IMR-90 (cell line): ENCODE results near the gene SYTL2. TPM values are rescaled to one million over a fixed set of nuclear protein-coding genes. Genes with fewer than 3 reads are reported as not detected.
A peak's percentile ranks its signal among the peaks of the same experiment; 100 is the strongest.

Experiments
- ATAC-seq: fragments of 200-7000 bp; cut with Tn5 transposase; 2 replicates; pipeline ENCODE4 v1.9.1; 2020; ENCODE audit warnings: low read depth, mild to moderate bottlenecking, moderate library complexity
- BruUV-seq: library from RNA; stranded (reverse); fragments of 400-500 nt; replicated peaks from 2 replicates; lab custom pipeline; 2021; lab: Mats Ljungman, UMichigan
- CTCF ChIA-PET: fragments of 300-600 bp; formaldehyde crosslinking; extraction: SDS; loops from one replicate; lab custom pipeline; 2021; ENCODE audit warnings: antibody characterized with exemption; lab: Yijun Ruan, JAX
- POLR2A ChIA-PET: fragments of 300-600 bp; sonication (Branson Sonifier 250); formaldehyde crosslinking; loops from one replicate; lab custom pipeline; 2022; ENCODE audit warnings: antibody characterized with exemption; ENCODE audit not compliant: unreplicated experiment; lab: Charles Lee
- DNase-seq: peaks from one replicate; pipeline ENCODE4 v3.0.0; 2013
- H2AFZ ChIP-seq: replicated peaks from 2 replicates; pipeline ENCODE3; 2013; ENCODE audit warnings: low read length, mild to moderate bottlenecking; ENCODE audit not compliant: poor library complexity
- H2AK5ac ChIP-seq: 2 replicates; pipeline ENCODE4 v1.6.1; 2013; ENCODE audit warnings: low read depth, low read length, inconsistent platforms
- H2AK9ac ChIP-seq: replicated peaks from 2 replicates; pipeline ENCODE3; 2013; ENCODE audit warnings: mild to moderate bottlenecking, low read depth, low read length, moderate library complexity; ENCODE audit not compliant: poor library complexity
- H2BK120ac ChIP-seq: 2 replicates; pipeline ENCODE4 v1.6.1; 2013; ENCODE audit warnings: low read depth, low read length, inconsistent platforms
- H2BK15ac ChIP-seq: 3 replicates; pipeline ENCODE4 v1.6.1; 2013; ENCODE audit warnings: low read depth, low read length, inconsistent platforms
- H2BK20ac ChIP-seq: 2 replicates; pipeline ENCODE4 v1.6.1; 2013; ENCODE audit warnings: low read depth, mild to moderate bottlenecking, inconsistent platforms, low read length, moderate library complexity
- H2BK5ac ChIP-seq: 2 replicates; pipeline ENCODE4 v1.6.1; 2013; ENCODE audit warnings: mild to moderate bottlenecking, low read depth, low read length, inconsistent platforms; ENCODE audit not compliant: poor library complexity, severe bottlenecking
- H3K14ac ChIP-seq: replicated peaks from 2 replicates; pipeline ENCODE4 v1.6.1; 2013; ENCODE audit warnings: low read depth, low read length, inconsistent platforms
- H3K18ac ChIP-seq: 2 replicates; pipeline ENCODE4 v1.6.1; 2013; ENCODE audit warnings: low read depth, low read length, control low read depth
- H3K23ac ChIP-seq: 2 replicates; pipeline ENCODE4 v1.6.1; 2013; ENCODE audit warnings: low read depth, low read length, inconsistent platforms
- H3K27ac ChIP-seq: 2 replicates; pipeline ENCODE4 v1.5.1; 2013; ENCODE audit warnings: mild to moderate bottlenecking, control low read depth, low read length; ENCODE audit not compliant: insufficient read depth
- H3K27me3 ChIP-seq: 2 replicates; pipeline ENCODE4 v1.6.1; 2013; ENCODE audit warnings: low read length; ENCODE audit not compliant: control insufficient read depth, insufficient read depth
- H3K36me3 ChIP-seq: 2 replicates; pipeline ENCODE4 v1.6.1; 2013; ENCODE audit warnings: low read length, mixed read lengths; ENCODE audit not compliant: control insufficient read depth, insufficient read depth
- H3K4ac ChIP-seq: 2 replicates; pipeline ENCODE4 v1.6.1; 2013; ENCODE audit warnings: low read depth, low read length, inconsistent platforms
- H3K4me1 ChIP-seq: 2 replicates; pipeline ENCODE4 v1.6.1; 2013; ENCODE audit warnings: low read length, mixed read lengths; ENCODE audit not compliant: control insufficient read depth, insufficient read depth
- H3K4me2 ChIP-seq: 2 replicates; pipeline ENCODE4 v1.6.1; 2013; ENCODE audit warnings: low read depth, mild to moderate bottlenecking, control low read depth, low read length, moderate library complexity
- H3K4me3 ChIP-seq: 2 replicates; pipeline ENCODE4 v1.5.1; 2013; ENCODE audit warnings: low read depth, mild to moderate bottlenecking, control low read depth, low read length, moderate library complexity; ENCODE audit not compliant: insufficient read depth
- H3K56ac ChIP-seq: 2 replicates; pipeline ENCODE4 v1.6.1; 2013; ENCODE audit warnings: low read length, inconsistent platforms; ENCODE audit not compliant: insufficient read depth; ENCODE audit errors: extremely low read depth
- H3K79me1 ChIP-seq, 2 experiments: 2 replicates each; pipeline ENCODE4 v1.6.1; 2013; ENCODE audit warnings: low read length in 2 of 2, inconsistent platforms in 1 of 2, low read depth in 1 of 2
- H3K9ac ChIP-seq: 2 replicates; pipeline ENCODE4 v1.6.1; 2013; ENCODE audit warnings: low read depth, low read length, control low read depth
- H3K9me1 ChIP-seq: 2 replicates; pipeline ENCODE4 v1.6.1; 2013; ENCODE audit warnings: low read length, inconsistent platforms; ENCODE audit not compliant: insufficient read depth
- H3K9me3 ChIP-seq: 2 replicates; pipeline ENCODE4 v1.6.1; 2013; ENCODE audit warnings: low read length; ENCODE audit not compliant: control insufficient read depth, insufficient read depth
- H4K20me1 ChIP-seq: 2 replicates; pipeline ENCODE4 v1.6.1; 2013; ENCODE audit warnings: low read length, inconsistent platforms; ENCODE audit not compliant: insufficient read depth
- H4K5ac ChIP-seq: 2 replicates; pipeline ENCODE4 v1.6.1; 2013; ENCODE audit warnings: mild to moderate bottlenecking, low read depth, low read length, control low read depth
- H4K8ac ChIP-seq, 2 experiments: 2 replicates each; pipeline ENCODE4 v1.6.1; 2013; ENCODE audit warnings: low read depth in 2 of 2, low read length in 2 of 2, control low read depth in 1 of 2, inconsistent platforms in 1 of 2
- H4K91ac ChIP-seq: 2 replicates; pipeline ENCODE4 v1.6.1; 2013; ENCODE audit warnings: low read depth, low read length, inconsistent platforms; ENCODE audit not compliant: insufficient read depth
- BHLHE40 ChIP-seq: fragments of 150-350 bp; IDR thresholded peaks from 2 replicates; pipeline ENCODE4 v1.6.1; 2016; ENCODE audit warnings: mild to moderate bottlenecking, low read depth, low read length
- CEBPB ChIP-seq: IDR thresholded peaks from 2 replicates; pipeline ENCODE4 v1.6.1; 2012; ENCODE audit warnings: low read depth, low read length, improper control_type of control experiment
- CHD1 ChIP-seq: IDR thresholded peaks from 2 replicates; pipeline ENCODE4 v1.6.1; 2012; ENCODE audit warnings: low read depth, low read length, improper control_type of control experiment
- CTCF ChIP-seq: conservative IDR thresholded peaks from 2 replicates; pipeline ENCODE4 v1.5.1; 2012; ENCODE audit warnings: mild to moderate bottlenecking, low read depth, low read length, improper control_type of control experiment
- FOS ChIP-seq: fragments of 150-350 bp; IDR thresholded peaks from 2 replicates; pipeline ENCODE4 v1.6.1; 2016; ENCODE audit warnings: low read depth, low read length
- MAFK ChIP-seq: IDR thresholded peaks from 2 replicates; pipeline ENCODE4 v1.6.1; 2012; ENCODE audit warnings: low read depth, low read length, improper control_type of control experiment
- MAZ ChIP-seq: IDR thresholded peaks from 2 replicates; pipeline ENCODE4 v1.6.1; 2012; ENCODE audit warnings: low read depth, mild to moderate bottlenecking, low read length, improper control_type of control experiment, moderate library complexity, borderline replicate concordance
- MXI1 ChIP-seq: IDR thresholded peaks from 2 replicates; pipeline ENCODE4 v1.6.1; 2012; ENCODE audit warnings: low read depth, mild to moderate bottlenecking, low read length, moderate library complexity, borderline replicate concordance
- NFE2L2 ChIP-seq: fragments of 150-350 bp; IDR thresholded peaks from 2 replicates; pipeline ENCODE4 v1.6.1; 2016; ENCODE audit warnings: low read depth, mild to moderate bottlenecking, low read length
- POLR2A ChIP-seq: IDR thresholded peaks from 2 replicates; pipeline ENCODE4 v1.6.1; 2012; ENCODE audit warnings: mild to moderate bottlenecking, low read depth, low read length
- RAD21 ChIP-seq: IDR thresholded peaks from 2 replicates; pipeline ENCODE4 v1.6.1; 2012; ENCODE audit warnings: low read length, improper control_type of control experiment
- RCOR1 ChIP-seq: IDR thresholded peaks from 2 replicates; pipeline ENCODE4 v1.6.1; 2012; ENCODE audit warnings: mild to moderate bottlenecking, low read length, improper control_type of control experiment; ENCODE audit not compliant: insufficient replicate concordance
- RFX5 ChIP-seq: IDR thresholded peaks from 2 replicates; pipeline ENCODE4 v1.8.0; 2012; ENCODE audit warnings: low read depth, mild to moderate bottlenecking, low read length, moderate library complexity
- SMC3 ChIP-seq: fragments of 150-350 bp; IDR thresholded peaks from 2 replicates; pipeline ENCODE4 v1.6.1; 2016; ENCODE audit warnings: low read depth, mild to moderate bottlenecking, antibody characterized with exemption, low read length, moderate library complexity
- USF2 ChIP-seq: fragments of 150-350 bp; IDR thresholded peaks from 2 replicates; pipeline ENCODE4 v1.6.1; 2017; ENCODE audit warnings: mild to moderate bottlenecking, antibody characterized with exemption, low read length, low read depth
- WGBS, 2 experiments: methylation state at CpG; one replicate each; pipeline versions ENCODE4 v1.1.5 to v1.1.7; 2013; ENCODE audit warnings: missing lambda C conversion rate in 2 of 2; ENCODE audit not compliant: insufficient read length in 1 of 2; ENCODE audit errors: extremely low coverage in 2 of 2; 5-methylcytosine and 5-hydroxymethylcytosine counted together
- dilution Hi-C: fragments of 300-500 bp; cut with HindIII; formaldehyde crosslinking; loops from one replicate; pipeline ENCODE4 v1.14.3; 2018; ENCODE audit warnings: low sequenced_read_pairs; ENCODE audit not compliant: unreplicated experiment
- in situ Hi-C: fragments of 300-500 bp; cut with MboI; formaldehyde crosslinking; loops from 3 replicates; pipeline ENCODE4 v1.14.3; 2019; ENCODE audit warnings: low sequenced_read_pairs, inconsistent platforms, mixed read lengths
- intact Hi-C: fragments of 100-400 bp; cut with micrococcal nuclease; formaldehyde crosslinking; loops from 2 replicates; pipeline ENCODE4 v1.10.0; 2022
- polyA plus RNA-seq, 3 experiments: library from polyadenylated mRNA; depleted of rRNA; stranded (reverse); fragments of >200 nt; gene quantifications; 2 replicates each; pipeline ENCODE4 v1.2.3, GENCODE V29; 2012; ENCODE audit warnings: low replicate concordance in 1 of 3
- total RNA-seq: library from RNA; depleted of rRNA; stranded (reverse); fragments of >200 nt; gene quantifications from 2 replicates; pipeline ENCODE4 v1.2.3, GENCODE V29; 2012
- TF ChIP-seq, protein P1 (sequence below): fragments of 150-350 bp; IDR thresholded peaks from 2 replicates; pipeline ENCODE4 v1.6.1; 2016; ENCODE audit warnings: low read depth, mild to moderate bottlenecking, low read length, moderate library complexity, borderline replicate concordance

SYTL2 gene
- total and polyA plus RNA-seq, 2 of the 4 experiments (the other 2 are of a cell fraction) = 45.2 to 70.0 TPM

- no peak overlapping the region; the same call in 1 of the 2 replicates for H3K23ac ChIP-seq
- DNase-seq = peak; percentile 45
- H3K18ac ChIP-seq = peak overlapping the region; percentile 48; the same call in 1 of the 2 replicates
- H2BK15ac ChIP-seq = no peak overlapping the region
- BruUV-seq = no TSS peak
- H3K4me1 ChIP-seq = peaks cover 26% of the 10 kb centered on the region
- in situ Hi-C loops = no loop called here
- no peak overlapping the region for H3K56ac ChIP-seq
- intact Hi-C loops = no loop called here
- no peak overlapping the region for H4K8ac ChIP-seq
- H3K4me2 ChIP-seq = peak overlapping the region; percentile 23; the same call in 1 of the 2 replicates
- no peak overlapping the region for H3K4ac ChIP-seq
- H4K20me1 ChIP-seq = no peaks in the 10 kb centered on the region
- CTCF ChIA-PET = interaction anchor here (1.2 kb wide), 1 partner anchor 12 kb away, joined by 3 read pairs; no protein-coding TSS in a partner anchor
- H2BK120ac ChIP-seq = no peak overlapping the region
- TF ChIP-seq RCOR1 (no peak), FOS (no peak), CEBPB (no peak), CTCF (no peak), SMC3 (no peak), RAD21 (no peak), MXI1 (no peak), POLR2A (no peak), RFX5 (no peak), MAFK (no peak), CHD1 (no peak), MAZ (no peak), NFE2L2 (no peak), USF2 (no peak), BHLHE40 (no peak)
- TF ChIP-seq, protein P1, sequence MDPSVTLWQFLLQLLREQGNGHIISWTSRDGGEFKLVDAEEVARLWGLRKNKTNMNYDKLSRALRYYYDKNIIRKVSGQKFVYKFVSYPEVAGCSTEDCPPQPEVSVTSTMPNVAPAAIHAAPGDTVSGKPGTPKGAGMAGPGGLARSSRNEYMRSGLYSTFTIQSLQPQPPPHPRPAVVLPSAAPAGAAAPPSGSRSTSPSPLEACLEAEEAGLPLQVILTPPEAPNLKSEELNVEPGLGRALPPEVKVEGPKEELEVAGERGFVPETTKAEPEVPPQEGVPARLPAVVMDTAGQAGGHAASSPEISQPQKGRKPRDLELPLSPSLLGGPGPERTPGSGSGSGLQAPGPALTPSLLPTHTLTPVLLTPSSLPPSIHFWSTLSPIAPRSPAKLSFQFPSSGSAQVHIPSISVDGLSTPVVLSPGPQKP = no peak
- no peak overlapping the region for H2BK20ac ChIP-seq
- POLR2A ChIA-PET = no interaction called here
- no peaks in the 10 kb centered on the region for H3K9me3 ChIP-seq
- no peak overlapping the region for H4K91ac ChIP-seq
- no peak overlapping the region for H4K5ac ChIP-seq
- H3K27ac ChIP-seq = no peak overlapping the region
- dilution Hi-C loops = no loop called here
- no peak overlapping the region for H3K9ac ChIP-seq
- no peaks in the 10 kb centered on the region for H3K27me3 ChIP-seq
- H3K79me1 ChIP-seq = peaks cover 0 to 3% of the 10 kb centered on the region in 2 experiments; a peak in 1 of 4 replicates
- 0 out of 2 replicates have a peak overlapping the region, but pooled peaks have one; percentile 14 for H3K14ac ChIP-seq
- no peak overlapping the region for H2BK5ac ChIP-seq
- no peak overlapping the region for H2AK9ac ChIP-seq
- H2AFZ ChIP-seq = no peak overlapping the region
- WGBS, 2 experiments = no CpG with 5 or more reads among the region's 6 CpGs
- H3K36me3 ChIP-seq = peaks cover 7% of the 10 kb centered on the region
- peak; percentile 55 for ATAC-seq
- no peak overlapping the region for H2AK5ac ChIP-seq
- no peak overlapping the region for H3K4me3 ChIP-seq
- peaks cover 19% of the 10 kb centered on the region; the same call in 1 of the 2 replicates for H3K9me1 ChIP-seq
Observed at GRCh38 chr11:85748455-85748891, 62.5 kb downstream of the SYTL2 start.
